HEK293T (cell line): Measurements from ENCODE around the gene NKPD1.

Experiments used
- ARNT ChIP-seq: fragments of 450-650 bp; IDR thresholded peaks from 2 replicates; pipeline ENCODE4 v1.6.1; 2017; ENCODE audit warnings: mild to moderate bottlenecking
- BHLHE40 ChIP-seq: fragments of 450-650 bp; IDR thresholded peaks from 2 replicates; pipeline ENCODE4 v1.6.1; 2016; ENCODE audit warnings: mild to moderate bottlenecking, moderate library complexity, borderline replicate concordance
- ELF4 ChIP-seq: fragments of 450-650 bp; IDR thresholded peaks from 2 replicates; pipeline ENCODE4 v1.6.1; 2017; ENCODE audit warnings: antibody characterized with exemption
- FOXA1 ChIP-seq: fragments of 450-650 bp; IDR thresholded peaks from 2 replicates; pipeline ENCODE4 v1.6.1; 2016; ENCODE audit warnings: mild to moderate bottlenecking
- HDGF ChIP-seq: fragments of 450-650 bp; IDR thresholded peaks from 2 replicates; pipeline ENCODE4 v1.6.1; 2017; ENCODE audit warnings: antibody characterized with exemption, borderline replicate concordance
- NFRKB ChIP-seq: fragments of 450-650 bp; IDR thresholded peaks from 2 replicates; pipeline ENCODE4 v1.6.1; 2016; ENCODE audit warnings: mild to moderate bottlenecking, moderate library complexity
- TARDBP ChIP-seq: fragments of 450-650 bp; IDR thresholded peaks from 2 replicates; pipeline ENCODE4 v1.6.1; 2016

- TF ChIP-seq ELF4: no peak
- TF ChIP-seq BHLHE40: no peak
- TF ChIP-seq TARDBP: no peak
- no peak for TF ChIP-seq HDGF
- no peak for TF ChIP-seq NFRKB
- TF ChIP-seq ARNT: no peak
- TF ChIP-seq FOXA1: no peak
Measured at GRCh38 chr19:45175515-45176345, 14.9 kb upstream of the NKPD1 start.
